ENCODE data around the gene BAHCC1. TPM values are rescaled to one million over a fixed set of nuclear protein-coding genes. Genes with fewer than 3 reads are reported as not detected.

The BAHCC1 gene
- total RNA-seq, 1 donor from 2014 or later: 13.7 TPM

GRCh38 chr17:81386646-81387099 lies 8.6 kb upstream of the BAHCC1 start:
- DNase-seq: peak; percentile 79

GRCh38 chr17:81387100-81388090 lies 7.9 kb upstream of the BAHCC1 start:
- peak; percentile 83 for DNase-seq

GRCh38 chr17:81388091-81388611 lies 7.1 kb upstream of the BAHCC1 start:
- peak; percentile 24 for DNase-seq

GRCh38 chr17:81388612-81389367 lies 6.5 kb upstream of the BAHCC1 start:
- DNase-seq: peak; percentile 73

GRCh38 chr17:81389585-81389984 lies 5.7 kb upstream of the BAHCC1 start:
- DNase-seq: no peak

GRCh38 chr17:81390029-81390872 lies 5.0 kb upstream of the BAHCC1 start:
- DNase-seq: no peak

- no peak for DNase-seq
Measured at GRCh38 chr17:81390873-81391255, 4.4 kb upstream of the BAHCC1 start.

GRCh38 chr17:81391293-81391935 lies 3.8 kb upstream of the BAHCC1 start:
- DNase-seq: peak; percentile 30

GRCh38 chr17:81391936-81392908 lies 3.0 kb upstream of the BAHCC1 start:
- DNase-seq: peak; percentile 86

- peak; percentile 51 for DNase-seq
Measured at GRCh38 chr17:81392909-81393654, 2.2 kb upstream of the BAHCC1 start.

- DNase-seq: peak; percentile 100
Measured at GRCh38 chr17:81393684-81394376, 1.4 kb upstream of the BAHCC1 start.

GRCh38 chr17:81394377-81394920 lies 808 bp upstream of the BAHCC1 start:
- DNase-seq: no peak

- peak; percentile 29 for DNase-seq
Measured at GRCh38 chr17:81395600-81396277, 482 bp downstream of the BAHCC1 start.

- DNase-seq: peak; percentile 50
Measured at GRCh38 chr17:81396278-81396721, 1.0 kb downstream of the BAHCC1 start.

GRCh38 chr17:81396722-81397313 lies 1.6 kb downstream of the BAHCC1 start:
- DNase-seq: peak; percentile 61

GRCh38 chr17:81397314-81398175 lies 2.3 kb downstream of the BAHCC1 start:
- DNase-seq: peak; percentile 79

Measured in tongue (tissue), 2 donors.